GM18873 (cell line): ENCODE results near the gene C1orf56.
"Not testable (repeated sequence)": the region's sequence is repeated elsewhere in the genome, so short reads cannot be mapped to it uniquely, and the experiment has no call there.

Experiments used
- ATAC-seq: cut with Tn5 transposase; IDR thresholded peaks from one replicate; pipeline ENCODE4 v1.9.1; 2021; ENCODE audit warnings: mild to moderate bottlenecking, moderate library complexity, moderate number of reproducible peaks; ENCODE audit not compliant: unreplicated experiment, low FRiP score

C1orf56 gene

DNA sequence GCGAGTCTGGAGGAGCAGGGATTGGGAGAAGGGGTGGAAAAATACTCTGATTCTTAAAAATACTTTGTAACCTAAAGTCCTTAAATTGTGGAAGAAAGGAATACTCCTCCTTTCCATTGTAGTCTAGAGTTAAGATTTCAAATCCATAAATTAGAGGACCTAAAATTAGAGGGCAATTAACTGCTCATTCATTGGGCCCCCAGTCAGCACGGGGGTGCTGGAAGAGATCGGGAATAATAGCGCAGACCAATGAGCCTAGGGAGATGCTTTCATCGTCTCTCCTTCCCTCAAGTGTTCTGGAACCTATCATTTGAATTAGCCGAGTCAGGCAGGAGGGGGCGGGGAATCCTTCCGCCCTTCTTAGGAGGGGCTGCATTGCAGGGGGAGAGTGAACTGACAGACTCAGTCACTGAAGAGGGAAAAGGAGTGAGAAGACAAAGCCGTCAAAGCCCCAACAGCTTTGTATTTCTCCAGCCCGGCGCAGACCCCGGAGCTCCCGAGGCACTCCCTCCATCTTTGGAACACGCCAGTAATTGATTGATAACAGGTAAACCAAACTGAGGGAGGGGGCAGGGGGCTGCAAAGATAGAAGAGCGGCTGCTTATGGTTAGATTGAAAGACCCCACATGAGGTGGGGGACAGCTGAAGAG is 12.6 kb downstream of the C1orf56 start, which contains the start of gene MLLT11:
Gene MLLT11 (plus strand): TSS at position 391 of the 650 bp plus-strand sequence. CDS start 6,828 bp downstream, outside the sequence.
- no peak for ATAC-seq

DNA sequence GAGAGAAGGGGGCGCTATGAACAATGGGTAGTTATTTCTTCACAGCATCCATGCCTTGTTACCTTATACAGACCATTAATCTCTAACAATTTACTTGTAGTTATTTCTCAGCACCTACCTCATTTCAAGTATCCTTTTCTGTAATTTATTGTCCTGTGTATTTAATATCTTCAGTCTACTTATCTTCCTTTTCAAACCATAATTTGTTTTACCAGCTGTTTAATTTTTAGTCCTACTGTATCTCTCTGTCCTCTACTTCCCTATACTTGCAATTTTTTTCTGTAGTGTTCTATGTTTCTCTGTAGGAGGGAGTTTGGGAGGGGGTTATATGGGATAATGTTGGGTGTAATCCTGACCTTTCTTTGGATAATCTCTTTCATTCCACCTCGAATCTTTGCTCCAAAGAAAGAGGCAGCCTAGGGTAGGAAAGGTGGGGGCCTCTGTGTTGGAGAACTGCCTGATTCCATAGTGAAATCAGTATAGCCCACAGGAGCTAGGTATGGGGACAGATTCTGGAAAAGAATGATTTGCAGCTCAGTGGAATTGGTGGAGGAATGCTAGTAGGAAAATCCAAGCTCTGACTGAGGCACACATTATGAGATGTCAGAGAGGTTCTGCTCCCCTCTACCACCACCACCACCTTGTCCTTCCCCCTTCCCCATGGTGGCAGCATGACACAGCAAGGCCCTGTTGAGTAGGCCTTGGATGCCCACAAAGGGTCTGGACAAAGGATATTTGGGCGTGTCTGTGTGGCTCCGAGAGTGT is 13.3 kb downstream of the C1orf56 start:
- ATAC-seq = no peak

DNA sequence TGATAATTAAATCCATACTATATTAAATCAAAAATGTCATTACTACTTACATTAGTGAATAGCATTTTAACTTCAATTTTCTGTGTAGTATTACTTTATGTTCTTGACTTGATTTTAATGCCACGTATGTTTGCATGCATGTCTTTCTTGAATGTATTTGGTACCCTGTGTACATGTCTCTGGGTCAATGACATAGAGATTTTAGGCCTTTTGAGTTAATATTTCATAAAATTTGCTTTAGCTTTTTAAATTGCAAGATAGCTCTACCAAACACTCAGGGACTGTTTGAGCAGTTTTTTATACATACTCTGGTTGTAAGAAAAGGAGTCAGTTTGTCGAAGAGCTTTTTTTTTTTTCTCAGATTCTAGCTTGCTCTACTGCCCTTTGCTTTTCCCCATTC is 14.2 kb downstream of the C1orf56 start:
- no peak for ATAC-seq

DNA sequence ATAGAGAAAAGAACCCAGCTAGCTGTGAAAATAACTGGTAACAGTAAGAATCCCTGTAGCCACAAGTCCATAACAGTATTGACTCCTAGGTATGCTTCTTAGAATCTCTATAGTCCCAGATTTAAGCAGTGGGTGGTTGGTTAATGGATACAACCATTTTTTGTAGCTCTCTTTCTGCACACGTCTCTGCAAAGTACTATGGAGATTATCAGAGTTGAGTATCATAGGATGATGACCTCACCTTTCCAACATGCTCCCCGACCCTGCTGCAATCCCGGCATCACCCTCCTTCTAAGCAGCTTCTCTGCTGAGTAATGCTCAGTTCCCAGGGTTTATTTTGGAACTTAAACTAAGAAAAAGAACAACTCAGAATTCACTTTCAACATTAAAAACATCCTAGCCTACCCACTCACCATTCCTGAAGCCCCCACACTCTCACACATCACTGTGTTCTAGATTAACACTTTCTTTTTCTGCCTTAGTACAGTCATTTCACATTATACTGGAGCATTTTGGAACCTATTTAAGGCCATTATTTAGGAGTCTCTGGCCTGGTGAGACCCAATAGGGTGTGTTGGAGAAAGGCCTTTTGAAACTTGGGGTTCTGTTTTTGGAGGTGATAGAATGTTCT is 15.3 kb downstream of the C1orf56 start:
- no peak for ATAC-seq

DNA sequence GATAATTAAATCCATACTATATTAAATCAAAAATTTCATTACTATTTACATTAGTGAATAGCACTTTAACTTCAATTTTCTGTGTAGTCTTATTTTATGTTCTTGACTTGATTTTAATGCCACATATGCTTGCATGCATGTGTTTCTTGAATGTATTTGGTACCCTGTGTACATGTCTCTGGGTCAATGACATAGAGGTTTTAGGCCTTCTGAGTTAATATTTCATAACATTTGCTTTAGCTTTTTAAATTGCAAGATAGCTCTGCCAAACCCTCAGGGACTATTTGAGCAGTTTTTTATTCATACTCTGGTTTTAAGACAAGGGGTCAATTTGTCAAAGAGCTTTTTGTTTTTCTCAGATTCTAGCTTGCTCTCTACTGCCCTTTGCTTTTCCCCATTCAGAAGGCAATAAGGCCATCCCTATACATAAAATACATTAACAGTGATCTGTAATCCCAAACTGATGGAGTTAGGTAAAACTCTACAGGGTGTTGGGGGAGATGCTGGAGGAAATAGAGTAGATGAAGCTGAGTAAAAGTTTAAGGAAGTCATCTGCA is 17.6 kb downstream of the C1orf56 start:
- no peak for ATAC-seq

DNA sequence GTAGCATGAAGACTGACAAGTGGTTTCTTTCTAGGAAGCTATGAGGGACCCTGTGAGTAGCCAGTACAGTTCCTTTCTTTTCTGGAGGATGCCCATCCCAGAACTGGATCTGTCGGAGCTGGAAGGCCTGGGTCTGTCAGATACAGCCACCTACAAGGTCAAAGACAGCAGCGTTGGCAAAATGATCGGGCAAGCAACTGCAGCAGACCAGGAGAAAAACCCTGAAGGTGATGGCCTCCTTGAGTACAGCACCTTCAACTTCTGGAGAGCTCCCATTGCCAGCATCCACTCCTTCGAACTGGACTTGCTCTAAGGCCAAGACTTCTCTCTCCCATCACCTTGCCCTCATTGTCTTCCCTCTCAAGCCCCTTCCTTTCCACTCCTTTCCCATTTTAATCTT is 19.6 kb downstream of the C1orf56 start:
- no peak for ATAC-seq

DNA sequence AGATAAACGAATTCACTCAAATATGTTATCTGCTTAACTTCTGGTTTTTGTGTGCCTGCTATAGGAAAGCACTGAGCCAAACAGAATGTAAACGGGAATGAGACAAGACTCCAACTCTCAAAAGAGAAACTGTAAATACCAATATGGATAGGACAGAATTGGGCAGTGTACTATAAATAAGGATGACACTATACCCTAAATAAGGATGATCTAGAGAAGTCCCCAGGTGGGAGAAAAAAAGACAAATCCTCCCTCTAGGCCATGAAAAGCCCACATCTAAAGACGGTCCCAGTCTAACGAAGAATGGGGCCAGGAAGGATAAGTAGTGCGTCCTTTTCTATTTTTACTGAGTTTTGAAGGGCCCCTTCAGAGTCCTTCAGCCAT is 21.5 kb downstream of the C1orf56 start:
- no peak for ATAC-seq

DNA sequence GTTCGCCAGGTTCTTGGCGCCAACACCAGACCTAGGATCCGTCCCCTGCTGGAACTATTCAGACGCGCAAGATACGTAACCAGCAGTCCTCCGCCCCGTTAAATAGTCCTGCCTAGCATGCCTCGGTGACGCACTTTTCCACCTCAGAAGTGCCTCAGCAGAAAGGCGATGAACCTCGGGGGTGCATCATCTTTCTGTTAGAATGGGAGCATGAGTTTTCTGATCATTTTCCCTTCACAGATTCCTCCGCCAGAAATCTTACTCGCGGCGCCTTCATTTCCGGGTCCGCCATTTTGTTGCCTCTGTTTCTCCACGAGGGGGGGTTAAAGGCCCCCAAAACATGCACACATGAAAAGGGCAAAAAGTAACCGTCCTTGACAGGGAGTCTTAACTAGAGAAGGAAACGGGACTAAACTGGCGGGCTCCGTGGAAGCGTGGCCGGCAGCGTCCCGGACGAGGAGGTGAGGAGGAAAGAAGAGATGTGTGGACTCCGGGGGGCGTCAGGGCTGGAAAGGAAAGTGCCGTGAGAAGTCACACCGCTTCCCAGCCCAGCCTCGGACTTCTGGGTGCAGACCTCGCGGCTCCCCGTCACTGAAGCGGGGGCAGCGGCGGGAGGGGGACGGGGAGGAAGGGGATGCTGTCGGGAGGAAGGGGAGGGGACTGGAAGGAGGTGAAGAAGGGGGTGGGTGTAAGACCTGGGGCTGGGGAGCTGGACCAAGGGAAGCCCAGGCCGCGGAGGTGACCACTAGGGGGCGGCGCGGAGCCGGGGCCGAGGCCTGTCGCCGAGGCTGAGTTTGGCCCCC is 23.1 kb downstream of the C1orf56 start, which contains the start of gene GABPB2:
Gene GABPB2 (plus strand): TSS at position 288 of the 803 bp plus-strand sequence. CDS start 17,429 bp downstream, outside the sequence.
- peak; percentile 63 for ATAC-seq

DNA sequence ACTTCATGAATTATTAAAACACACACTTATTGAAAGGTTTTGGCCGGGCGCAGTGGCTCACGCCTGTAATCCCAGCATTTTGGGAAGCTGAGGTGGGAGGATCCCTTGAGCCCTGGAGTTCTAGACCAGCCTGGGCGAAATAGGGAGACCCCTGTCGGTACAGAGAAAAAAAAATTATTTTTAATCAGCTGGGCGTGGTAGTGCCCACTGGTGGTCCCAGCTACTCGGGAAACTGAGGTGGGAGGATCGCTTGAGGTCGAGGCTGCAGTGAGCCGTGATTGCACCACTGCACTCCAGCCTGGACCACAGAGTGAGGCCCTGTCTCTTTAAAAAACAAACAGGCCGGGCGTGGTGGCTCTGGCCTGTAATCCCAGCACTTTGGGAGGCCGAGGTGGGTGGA is 24.7 kb downstream of the C1orf56 start:
- ATAC-seq = no peak

DNA sequence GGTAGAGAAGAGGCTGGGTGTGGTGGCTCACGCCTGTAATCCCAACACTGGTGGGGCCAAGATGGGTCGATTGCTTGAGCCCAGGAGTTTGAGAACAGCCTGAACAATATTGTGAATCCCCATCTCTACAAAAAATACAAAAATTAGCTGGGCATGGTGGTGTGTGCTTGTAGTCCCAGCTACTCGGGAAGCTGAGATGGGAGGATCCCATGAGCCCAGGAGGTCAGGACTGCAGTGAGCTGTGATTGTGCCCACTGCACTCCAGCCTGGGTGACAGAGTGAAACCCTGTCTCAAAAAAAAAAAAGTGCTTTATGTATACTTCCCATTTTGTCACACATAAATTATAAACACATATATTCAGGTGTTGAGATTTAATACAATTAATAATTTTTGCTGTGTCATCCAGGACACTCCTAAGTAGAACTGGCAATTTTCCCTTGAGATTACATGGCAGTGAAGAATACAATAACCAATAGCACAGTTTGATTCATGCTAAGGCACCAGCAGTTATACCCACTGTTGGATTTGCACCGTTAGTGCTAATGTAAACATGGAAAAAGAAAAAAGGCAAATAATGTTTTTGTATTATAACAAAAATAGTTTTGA is 38.5 kb downstream of the C1orf56 start:
- ATAC-seq = no peak

DNA sequence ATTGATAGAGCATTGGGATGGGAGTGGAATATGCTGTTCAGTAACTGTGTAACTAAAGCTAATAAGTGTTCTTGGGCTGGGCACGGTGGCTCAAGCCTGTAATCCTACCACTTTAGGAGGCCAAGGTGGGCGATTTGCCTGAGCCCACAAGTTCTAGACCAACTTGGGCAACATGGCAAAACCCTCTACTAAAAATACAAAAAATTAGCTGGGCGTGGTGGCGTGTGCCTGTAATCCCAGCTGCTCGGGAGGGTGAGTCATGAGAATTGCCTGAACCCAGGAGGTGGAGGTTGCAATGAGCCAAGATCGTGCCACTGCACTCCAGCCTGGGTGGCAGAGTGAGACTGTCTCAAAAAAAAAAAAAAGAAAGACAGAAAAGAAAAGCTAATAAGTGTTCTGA is 49.9 kb downstream of the C1orf56 start:
- not testable (repeated sequence) for ATAC-seq

DNA sequence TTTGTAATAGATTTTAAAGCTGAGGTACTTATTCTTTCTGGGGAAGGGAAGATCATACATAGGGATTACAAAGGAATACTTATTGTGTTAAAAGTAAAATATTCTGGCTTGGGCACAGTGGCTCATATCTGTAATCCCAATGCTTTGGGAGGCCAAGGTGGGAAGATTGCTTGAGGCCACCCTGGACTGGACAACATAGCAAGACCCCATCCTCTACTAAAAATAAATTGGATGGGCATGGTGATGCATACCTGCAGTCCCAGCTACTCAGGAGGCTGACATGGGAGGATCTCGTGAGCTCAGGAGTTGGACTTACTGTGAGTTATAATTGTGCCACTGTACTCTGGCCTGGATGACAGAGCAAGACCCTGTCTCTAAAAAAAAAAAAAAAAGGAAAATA is 50.6 kb downstream of the C1orf56 start:
- no peak for ATAC-seq
